ENCODE measurements around the gene DEAF1. TPM values are rescaled to one million over a fixed set of nuclear protein-coding genes. Genes with fewer than 3 reads are reported as not detected.

Gene DEAF1
- total and polyA plus RNA-seq, 2 of the 13 experiments (the other 11 are each of a cell fraction or from before 2014, with no cell fraction given), result 22.3 to 29.6 TPM

GRCh38 chr11:694563-695287, at the start of gene DEAF1 (continued):
- TF ChIP-seq ZNF816 (CRISPR knock-in tag; IDR thresholded peaks at IDR 0.05; ENCODE audit: borderline replicate concordance) (no peak), HINFP (CRISPR knock-in tag; IDR thresholded peaks at IDR 0.05; ENCODE audit: low read depth) (no peak), CSRNP2 (CRISPR knock-in tag; conservative IDR thresholded peaks at IDR 0.05; ENCODE audit: low read depth) (no peak), THAP11 (CRISPR knock-in tag; IDR thresholded peaks at IDR 0.05) (no peak), ZUFSP (CRISPR knock-in tag; IDR thresholded peaks at IDR 0.05; ENCODE audit: borderline replicate concordance) (no peak), RNF2 (conservative IDR thresholded peaks at IDR 0.05; ENCODE audit: low read depth) (peak; percentile 91), ZBTB34 (CRISPR knock-in tag; IDR thresholded peaks at IDR 0.05) (no peak), ZNF530 (CRISPR knock-in tag; IDR thresholded peaks at IDR 0.05; ENCODE audit: low read depth) (no peak), ZNF567 (CRISPR knock-in tag; IDR thresholded peaks at IDR 0.05; ENCODE audit: borderline replicate concordance) (no peak), ZNF501 (CRISPR knock-in tag; IDR thresholded peaks at IDR 0.05) (no peak), ZNF256 (CRISPR knock-in tag; conservative IDR thresholded peaks at IDR 0.05) (no peak), ZNF777 (CRISPR knock-in tag; IDR thresholded peaks at IDR 0.05) (peak; percentile 26; the same call in 1 of the 2 replicates), ZNF263 (CRISPR knock-in tag; IDR thresholded peaks at IDR 0.05) (no peak; the same call in 1 of the 2 replicates), SAP130 (CRISPR knock-in tag; IDR thresholded peaks at IDR 0.05; ENCODE audit: low read depth) (no peak; the same call in 1 of the 2 replicates), CBX2 (IDR thresholded peaks at IDR 0.05; ENCODE audit: low read depth, low read length) (no peak), CBX2 (CRISPR knock-in tag; IDR thresholded peaks at IDR 0.05; ENCODE audit: low read depth) (no peak), ZNF142 (CRISPR knock-in tag; IDR thresholded peaks at IDR 0.05) (peak; percentile 71; the same call in 1 of the 2 replicates), FLYWCH1 (CRISPR knock-in tag; IDR thresholded peaks at IDR 0.05) (no peak)
